OCI-LY3 (cell line): ENCODE data around the gene DCST1.

Experiments used
- CTCF ChIP-seq: fragments of 200-600, 300-600 bp; sonication (generic); IDR thresholded peaks from 2 replicates; pipeline ENCODE4 v1.5.1; 2014; ENCODE audit warnings: antibody characterized with exemption, low read length, low read depth
- EZH2phosphoT487 ChIP-seq: fragments of 200-600 bp; shearing (Covaris generic); IDR thresholded peaks from 2 replicates; pipeline ENCODE4 v1.6.1; 2018; ENCODE audit warnings: antibody characterized with exemption, mixed run types, low read depth

GRCh38 chr1:155004352-155005075, 29.1 kb upstream of the DCST1 start:
- TF ChIP-seq CTCF, result no peak
- TF ChIP-seq EZH2phosphoT487, result no peak
